ELR (cell line): ENCODE data around the gene TTC13.
"Not testable (repeated sequence)": the region's sequence is repeated elsewhere in the genome, so short reads cannot be mapped to it uniquely, and the experiment has no call there.

Experiments
- DNase-seq: peaks from one replicate; pipeline ENCODE4 v3.0.0-alpha.2; 2015; ENCODE audit warnings: low read depth

The TTC13 gene

DNA sequence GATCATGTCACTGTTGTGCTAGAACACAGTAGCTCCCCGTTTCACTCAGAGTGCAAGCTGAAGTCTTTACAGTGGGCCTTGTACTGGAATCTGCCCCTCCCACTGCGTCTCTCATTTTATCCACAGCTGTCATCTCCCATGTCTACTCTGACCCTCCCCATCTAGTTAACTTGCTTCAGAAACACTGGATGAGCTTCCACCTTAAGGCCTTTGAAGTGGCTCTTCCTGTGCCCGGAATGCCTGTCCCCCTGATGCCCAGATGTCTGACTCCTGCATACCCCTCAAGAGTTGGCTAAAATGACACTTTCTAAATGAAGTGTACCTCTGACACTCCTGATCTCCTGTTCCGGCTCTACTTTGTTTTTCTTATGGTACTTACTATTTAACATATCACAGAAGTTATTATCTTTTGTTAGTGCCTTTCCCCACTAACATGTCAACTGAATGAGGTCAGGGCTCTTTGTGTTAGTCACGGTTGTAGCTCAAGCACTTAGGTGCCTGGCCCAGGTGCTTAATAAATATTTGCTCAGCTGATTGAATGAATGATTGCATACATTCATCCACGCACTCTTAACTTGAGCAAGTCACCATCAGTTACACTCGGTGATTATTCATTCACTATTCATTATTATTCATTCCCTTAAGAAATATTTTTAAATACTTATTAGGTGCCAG lies 13.6 kb upstream of the TTC13 start:
- DNase-seq = no peak

- DNase-seq = no peak
Measured at GRCh38 chr1:230987448-230987847, 8.8 kb upstream of the TTC13 start.

- peak; percentile 87 for DNase-seq
Measured at GRCh38 chr1:230986976-230987375, 8.3 kb upstream of the TTC13 start.

GRCh38 chr1:230985711-230986110 lies 7.0 kb upstream of the TTC13 start:
- no peak for DNase-seq

- not testable (repeated sequence) for DNase-seq
Measured at GRCh38 chr1:230984622-230985515, 6.2 kb upstream of the TTC13 start.

DNA sequence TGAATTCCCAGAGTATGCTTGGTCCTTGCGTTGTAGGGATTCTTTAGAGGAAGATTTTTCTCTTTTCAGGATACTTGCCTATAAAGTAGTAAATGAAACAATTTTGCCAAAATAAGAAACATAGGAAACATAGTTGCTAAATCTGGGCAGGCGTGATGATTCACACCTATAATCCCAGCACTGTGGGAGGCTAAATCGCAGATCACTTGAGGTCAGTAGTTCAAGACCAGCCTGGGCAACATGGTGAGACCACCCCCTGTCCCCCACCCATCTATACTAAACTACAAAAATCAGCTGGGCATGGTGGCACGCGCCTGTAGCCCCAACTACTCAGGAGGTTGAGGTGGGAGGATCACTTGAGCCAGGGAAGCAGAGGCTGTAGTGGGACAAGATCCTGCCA lies 5.2 kb upstream of the TTC13 start:
- DNase-seq = no peak

GRCh38 chr1:230982696-230983095 lies 4.0 kb upstream of the TTC13 start:
- DNase-seq = peak; percentile 59

DNA sequence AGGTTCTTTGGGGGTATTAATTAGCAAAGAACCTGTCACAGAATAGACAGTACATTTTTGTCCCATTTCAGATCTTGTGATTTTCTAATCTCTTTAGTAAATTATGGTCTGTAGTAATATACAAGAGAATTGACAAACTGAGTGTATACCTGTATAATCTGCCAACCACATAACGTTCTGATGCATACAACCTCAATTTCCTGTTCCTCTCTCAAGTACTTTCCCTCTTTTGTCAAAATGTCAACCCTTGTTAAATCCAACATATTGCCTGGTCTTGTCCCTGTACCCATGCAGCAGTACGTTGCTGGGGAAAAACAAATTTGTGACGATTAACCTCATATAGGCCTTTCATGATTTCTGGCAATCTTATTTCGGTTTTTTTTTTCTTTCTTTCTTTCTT lies 1.3 kb upstream of the TTC13 start:
- DNase-seq = no peak

GRCh38 chr1:230979389-230979716 lies 692 bp upstream of the TTC13 start:
- DNase-seq = no peak

DNA sequence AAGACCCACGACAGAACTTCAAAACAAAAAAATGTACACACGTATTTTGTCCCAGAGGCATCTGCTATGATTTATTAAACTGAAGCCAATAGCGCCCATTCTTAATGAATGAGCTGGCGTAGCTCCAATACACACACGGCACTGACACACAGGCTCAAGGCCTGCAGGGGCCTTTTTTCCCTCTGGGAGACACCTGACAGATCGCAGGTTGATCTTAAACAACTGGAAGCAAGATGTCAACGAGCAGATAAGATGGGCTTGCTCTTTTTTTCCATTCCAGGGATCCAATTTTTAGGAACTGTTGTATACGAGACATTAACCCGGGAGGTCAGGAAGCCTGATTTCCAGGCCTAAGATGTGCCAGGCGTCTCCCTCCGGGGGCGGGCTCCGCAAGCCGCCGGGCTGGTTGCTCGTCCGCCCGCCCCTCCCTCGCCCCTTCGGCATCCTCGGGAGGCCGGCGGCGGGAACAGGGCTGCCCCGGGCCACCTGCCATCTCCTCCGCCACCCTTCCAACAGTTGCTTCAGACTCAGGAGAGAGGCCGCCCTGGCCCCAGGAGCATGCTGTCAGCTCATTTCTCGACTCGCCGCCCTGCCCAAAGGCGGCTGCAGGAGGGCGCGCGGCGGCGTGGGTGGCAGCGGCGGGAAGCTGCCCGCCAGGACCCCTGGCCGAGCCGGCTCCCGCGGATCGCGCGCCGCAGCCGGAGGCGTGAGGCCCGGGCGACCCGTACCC lies 735 bp downstream of the TTC13 start:
- DNase-seq = peak; percentile 57

GRCh38 chr1:230976825-230977747 lies 1.6 kb downstream of the TTC13 start:
- DNase-seq = no peak

DNA sequence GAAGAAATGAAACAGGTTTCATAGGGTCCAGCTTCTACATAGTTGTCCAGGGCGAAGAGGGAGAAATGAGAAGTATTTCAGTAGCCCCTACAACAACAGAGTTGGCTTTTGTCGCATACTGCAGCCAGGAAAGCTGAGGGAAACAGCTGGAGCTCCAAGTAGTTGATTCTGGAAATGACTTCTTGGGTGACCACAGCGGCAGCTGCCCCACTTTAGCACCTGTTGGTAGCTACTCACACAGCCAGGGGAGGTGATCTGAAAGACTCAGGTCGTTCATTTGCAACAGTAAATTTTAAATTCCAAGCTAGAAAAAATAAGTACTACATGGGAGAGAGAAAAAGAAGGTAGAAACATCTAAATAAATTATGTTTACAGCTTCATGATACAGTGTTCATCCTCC lies 2.3 kb downstream of the TTC13 start:
- no peak for DNase-seq

- no peak for DNase-seq
Measured at GRCh38 chr1:230975636-230976035, 3.0 kb downstream of the TTC13 start.

DNA sequence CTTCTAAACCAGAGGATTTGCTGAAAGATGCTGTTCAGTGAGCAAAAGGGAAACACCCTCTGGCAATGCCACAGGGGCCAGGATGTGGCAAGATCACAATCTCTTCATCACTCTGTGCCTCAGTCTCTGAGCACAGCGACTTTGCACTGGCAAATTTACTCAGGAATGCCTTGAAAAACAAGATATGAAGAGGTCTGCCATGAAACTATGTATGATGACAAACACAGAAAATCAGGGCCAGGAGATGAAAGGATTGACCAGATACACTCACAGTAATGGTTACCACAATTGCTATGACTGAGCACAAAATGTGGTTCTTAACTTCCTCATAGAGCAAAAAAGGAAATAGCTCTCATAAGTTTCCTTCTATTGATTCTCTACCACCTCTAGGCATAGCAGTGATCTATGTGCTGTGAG lies 5.8 kb downstream of the TTC13 start:
- peak; percentile 47 for DNase-seq

DNA sequence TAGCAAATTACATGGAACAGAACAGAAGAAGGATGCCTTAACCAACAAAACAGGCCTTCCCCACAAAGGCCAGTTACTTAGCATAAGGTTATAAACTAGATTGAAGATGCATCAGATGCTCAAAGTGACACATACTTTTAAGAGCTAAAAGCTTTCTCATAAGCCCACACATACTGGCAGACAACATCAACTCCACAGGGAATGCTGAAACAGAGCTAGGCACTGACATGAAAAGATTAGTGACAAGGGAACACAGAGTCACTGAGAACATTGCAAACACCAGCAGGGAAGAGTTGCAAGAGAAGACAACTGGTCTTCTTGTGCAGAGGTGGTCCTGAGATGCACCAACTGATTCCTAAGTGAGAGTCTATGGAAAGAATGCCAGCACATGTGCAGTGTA lies 6.9 kb downstream of the TTC13 start:
- no peak for DNase-seq

DNA sequence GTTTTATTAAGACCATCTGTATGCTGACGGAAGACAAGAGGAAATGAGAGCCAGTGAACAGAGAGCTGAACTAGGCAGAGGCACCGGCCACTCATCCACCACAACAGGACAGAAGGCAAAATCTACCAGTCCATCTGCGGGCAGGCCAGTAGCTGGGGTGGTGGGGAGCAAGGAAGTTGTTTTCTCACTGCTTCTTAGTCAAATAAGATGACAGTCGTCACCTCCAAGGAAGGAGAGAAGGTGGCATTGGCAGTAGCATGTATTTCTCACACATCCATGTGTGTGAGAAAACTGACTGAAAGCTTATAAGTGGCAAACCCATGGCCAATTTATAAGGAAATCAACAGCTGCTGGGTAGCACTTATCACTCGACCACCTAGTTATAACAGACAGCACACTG lies 8.2 kb downstream of the TTC13 start:
- DNase-seq = no peak

- DNase-seq = no peak
Measured at GRCh38 chr1:230966358-230966873, 12.2 kb downstream of the TTC13 start.

DNA sequence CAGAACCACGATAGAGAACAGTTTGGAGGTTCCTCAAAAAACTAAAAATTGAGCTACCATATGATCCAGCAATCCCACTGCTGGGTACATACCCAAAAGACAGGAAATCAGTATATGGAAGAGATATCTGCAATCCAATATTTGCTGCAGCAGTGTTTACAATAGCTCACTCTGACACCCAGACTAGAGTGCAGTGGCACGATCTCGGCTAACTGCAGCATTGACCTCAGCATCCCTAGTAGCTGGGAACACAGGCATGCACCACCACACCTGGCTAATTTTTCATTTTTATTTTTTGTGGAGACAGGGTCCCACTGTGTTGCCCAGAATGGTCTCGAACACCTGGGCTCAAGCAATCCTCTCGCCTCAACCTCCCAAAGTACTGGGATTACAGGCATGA lies 13.1 kb downstream of the TTC13 start:
- DNase-seq = no peak

GRCh38 chr1:230964896-230965295 lies 13.8 kb downstream of the TTC13 start:
- no peak for DNase-seq

GRCh38 chr1:230958370-230958769 lies 20.3 kb downstream of the TTC13 start:
- no peak for DNase-seq

DNA sequence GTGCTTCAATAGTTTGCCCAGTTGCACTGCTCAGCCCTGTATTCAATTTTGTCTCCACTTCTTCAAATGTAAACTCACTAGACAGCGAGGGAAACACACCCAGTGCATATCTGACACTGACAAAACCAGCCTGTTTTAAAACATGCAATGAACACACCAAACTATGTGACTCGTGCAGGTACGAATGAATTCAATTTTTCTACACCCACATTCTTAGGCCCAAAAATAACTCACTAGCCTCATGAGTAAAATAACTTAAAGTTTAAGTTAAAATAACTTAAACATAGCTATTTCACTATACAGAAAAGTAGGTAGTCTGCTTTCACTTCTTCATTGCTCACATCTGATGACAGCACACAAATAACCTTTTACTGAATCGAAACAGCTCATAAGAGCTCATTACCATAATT lies 21.1 kb downstream of the TTC13 start:
- DNase-seq = no peak

- no peak for DNase-seq
Measured at GRCh38 chr1:230950404-230950803, 28.3 kb downstream of the TTC13 start.
